Suprapubic skin (tissue), 4 donors: ENCODE measurements around the gene ATP6V0D1. TPM values are rescaled to one million over a fixed set of nuclear protein-coding genes. Genes with fewer than 3 reads are reported as not detected.
A peak's percentile ranks its signal among the peaks of the same experiment; 100 is the strongest.

ENCODE experiments used
- DNase-seq, 2 donors: peaks; one replicate each; pipeline ENCODE4 v3.0.0-alpha.2; 2019; ENCODE audit warnings: low spot score in 2 of 2
- H3K27ac ChIP-seq: fragments of 200-600 bp; sonication (generic); one replicate; pipeline ENCODE4 v1.5.1; 2019
- H3K27me3 ChIP-seq: fragments of 200-600 bp; sonication (generic); one replicate; pipeline ENCODE4 v1.5.1; 2019
- H3K36me3 ChIP-seq: fragments of 200-600 bp; sonication (generic); one replicate; pipeline ENCODE4 v1.5.1; 2019
- H3K4me1 ChIP-seq: fragments of 200-600 bp; sonication (generic); one replicate; pipeline ENCODE4 v1.5.1; 2019
- H3K4me3 ChIP-seq: fragments of 200-600 bp; sonication (generic); one replicate; pipeline ENCODE4 v1.5.1; 2019; ENCODE audit warnings: mild to moderate bottlenecking
- H3K9me3 ChIP-seq: fragments of 200-600 bp; sonication (generic); one replicate; pipeline ENCODE4 v1.5.1; 2019
- CTCF ChIP-seq, 2 donors: fragments of 200-600 bp in 1 of 2; fragments of 450-650 bp in 1 of 2; sonication (generic) in 1 of 2; IDR thresholded peaks; one replicate each; pipeline ENCODE4 v1.5.1; 2016 to 2019; ENCODE audit warnings: antibody characterized with exemption in 2 of 2, mild to moderate bottlenecking in 1 of 2, moderate library complexity in 1 of 2
- EP300 ChIP-seq: sonication (generic); formaldehyde crosslinking; IDR thresholded peaks from one replicate; pipeline ENCODE4 v1.6.1; 2017; ENCODE audit warnings: antibody characterized with exemption
- POLR2A ChIP-seq, 2 donors: fragments of 450-650 bp; IDR thresholded peaks; one replicate each; pipeline ENCODE4 v1.6.1; 2017; ENCODE audit warnings: antibody characterized with exemption in 2 of 2, mild to moderate bottlenecking in 2 of 2, moderate library complexity in 2 of 2
- POLR2AphosphoS5 ChIP-seq, 3 donors: sonication (generic); formaldehyde crosslinking; IDR thresholded peaks; one replicate each; pipeline ENCODE4 v1.6.1; 2017; ENCODE audit warnings: antibody characterized with exemption in 3 of 3
- WGBS: methylation state at CpG from one replicate; pipeline ENCODE4 v1.1.5; 2018; 5-methylcytosine and 5-hydroxymethylcytosine counted together
- total RNA-seq, 4 donors: library from RNA; depleted of rRNA; stranded (reverse); fragments of >200 nt; gene quantifications; one replicate each; pipeline ENCODE4 v1.1.0, GENCODE V29; 2016

The ATP6V0D1 gene
- total RNA-seq, 4 donors from 2014 or later: 90.0 to 134 (median 110) TPM

GRCh38 chr16:67397036-67397801 is 83.7 kb downstream of the ATP6V0D1 start:
- no peaks in the 10 kb centered on the region for H3K36me3 ChIP-seq
- H3K27ac ChIP-seq: peak overlapping the region; percentile 85
- TF ChIP-seq CTCF (IDR thresholded peaks at IDR 0.05) (no peak), EP300 (no peak), POLR2A (IDR thresholded peaks at IDR 0.05) (no peak), POLR2AphosphoS5 (IDR thresholded peaks at IDR 0.05) (no peak)
- H3K4me3 ChIP-seq: no peak overlapping the region
- no peaks in the 10 kb centered on the region for H3K9me3 ChIP-seq
- H3K4me1 ChIP-seq: peaks cover 85% of the 10 kb centered on the region
- H3K27me3 ChIP-seq: no peaks in the 10 kb centered on the region
- peak in 1 of 2 donors; percentile 79 for DNase-seq
- 42% methylated on average over 7 of the region's 15 CpGs for WGBS

GRCh38 chr16:67396159-67397035 is 84.6 kb downstream of the ATP6V0D1 start:
- no peaks in the 10 kb centered on the region for H3K9me3 ChIP-seq
- H3K27me3 ChIP-seq: no peaks in the 10 kb centered on the region
- TF ChIP-seq EP300 (no peak), POLR2A (IDR thresholded peaks at IDR 0.05) (no peak), CTCF (IDR thresholded peaks at IDR 0.05) (no peak), POLR2AphosphoS5 (IDR thresholded peaks at IDR 0.05) (no peak)
- no peaks in the 10 kb centered on the region for H3K36me3 ChIP-seq
- WGBS: 32% methylated on average over 12 of the region's 31 CpGs
- H3K4me1 ChIP-seq: peaks cover 91% of the 10 kb centered on the region
- peak in 1 of 2 donors; percentile 94 for DNase-seq
- H3K27ac ChIP-seq: peak overlapping the region; percentile 85
- H3K4me3 ChIP-seq: peak overlapping the region; percentile 8

GRCh38 chr16:67395458-67396158 is 85.3 kb downstream of the ATP6V0D1 start:
- H3K27ac ChIP-seq: peak overlapping the region; percentile 85
- H3K36me3 ChIP-seq: no peaks in the 10 kb centered on the region
- WGBS: 59% methylated on average over 11 of the region's 13 CpGs
- H3K4me1 ChIP-seq: peaks cover 97% of the 10 kb centered on the region
- DNase-seq: peak in 1 of 2 donors; percentile 64
- H3K4me3 ChIP-seq: no peak overlapping the region
- TF ChIP-seq CTCF (IDR thresholded peaks at IDR 0.05) (no peak), POLR2A (IDR thresholded peaks at IDR 0.05) (no peak), POLR2AphosphoS5 (IDR thresholded peaks at IDR 0.05) (no peak), EP300 (no peak)
- H3K9me3 ChIP-seq: no peaks in the 10 kb centered on the region
- H3K27me3 ChIP-seq: no peaks in the 10 kb centered on the region

GRCh38 chr16:67395105-67395457 is 85.9 kb downstream of the ATP6V0D1 start:
- peaks cover 98% of the 10 kb centered on the region for H3K4me1 ChIP-seq
- H3K4me3 ChIP-seq: peak overlapping the region; percentile 52
- no peak for TF ChIP-seq CTCF (IDR thresholded peaks at IDR 0.05)
- no peak for TF ChIP-seq POLR2AphosphoS5 (IDR thresholded peaks at IDR 0.05)
- TF ChIP-seq POLR2A (IDR thresholded peaks at IDR 0.05): no peak
- TF ChIP-seq EP300: no peak
- 67% methylated on average over 8 of the region's 10 CpGs for WGBS
- DNase-seq: no peak
- H3K27ac ChIP-seq: peak overlapping the region; percentile 85
- no peaks in the 10 kb centered on the region for H3K36me3 ChIP-seq
- no peaks in the 10 kb centered on the region for H3K27me3 ChIP-seq
- H3K9me3 ChIP-seq: no peaks in the 10 kb centered on the region
